Pons (tissue), 1 donor: ENCODE data around the gene GPR137C.
"Not testable (repeated sequence)": the region's sequence is repeated elsewhere in the genome, so short reads cannot be mapped to it uniquely, and the experiment has no call there.

Experiments
- DNase-seq: peaks from one replicate; pipeline ENCODE4 v3.0.0-alpha.2; 2016; ENCODE audit warnings: low spot score

GPR137C gene

DNA sequence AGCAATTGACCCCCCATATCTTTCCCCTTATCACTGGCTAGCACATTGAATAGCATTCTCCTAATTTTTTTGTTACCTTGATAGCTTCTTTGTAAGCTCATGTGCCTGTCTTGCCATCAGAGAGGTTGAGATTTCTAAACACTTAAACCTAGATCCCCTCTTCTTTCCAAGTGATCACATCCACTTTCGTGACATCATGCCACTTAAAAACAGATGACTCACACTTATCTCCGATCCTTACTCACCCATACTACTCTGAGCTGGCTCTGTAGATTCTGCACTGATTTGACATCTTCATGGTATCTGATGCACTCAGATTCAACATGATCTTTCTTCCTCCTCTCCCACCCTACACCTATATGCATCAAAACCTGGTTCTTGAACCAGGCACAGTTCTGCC is 10.5 kb downstream of the GPR137C start:
- no peak for DNase-seq

DNA sequence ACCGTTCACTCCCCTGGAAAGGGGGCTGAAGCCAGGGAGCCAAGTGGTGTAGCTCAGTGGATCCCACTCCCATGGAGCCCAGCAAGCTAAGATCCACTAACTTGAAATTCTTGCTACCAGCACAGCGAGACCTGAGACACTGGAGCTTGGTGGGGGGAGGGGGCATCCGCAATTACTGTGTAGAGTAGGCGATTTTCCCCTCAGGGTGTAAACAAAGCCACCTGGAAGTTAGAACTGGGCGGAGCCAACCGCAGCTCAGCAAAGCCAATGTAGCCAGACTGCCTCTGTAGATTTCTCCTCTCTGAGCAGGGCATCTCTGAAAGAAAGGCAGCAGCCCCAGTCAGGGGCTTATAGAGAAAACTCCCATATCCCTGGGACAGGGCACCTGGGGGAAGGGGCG is 15.8 kb downstream of the GPR137C start:
- not testable (repeated sequence) for DNase-seq

DNA sequence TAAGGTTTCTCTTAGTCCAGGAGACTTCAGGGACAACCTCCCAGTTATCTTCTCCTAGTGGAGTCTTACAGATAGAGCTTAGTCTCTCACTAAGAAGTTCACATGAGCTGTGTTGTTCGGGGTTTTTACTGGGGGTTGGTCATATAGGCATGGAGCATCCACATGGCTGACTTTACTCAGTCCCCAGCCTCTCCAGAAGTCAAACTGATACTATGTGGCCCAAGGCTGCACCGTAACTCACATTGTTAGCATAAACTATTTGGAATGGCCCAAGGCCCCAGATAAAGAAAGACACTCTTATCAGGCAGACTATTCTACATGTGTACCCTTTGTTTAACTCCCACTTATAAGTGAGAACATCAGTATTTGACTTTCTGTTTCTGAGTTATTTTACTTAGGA is 23.2 kb downstream of the GPR137C start:
- no peak for DNase-seq

DNA sequence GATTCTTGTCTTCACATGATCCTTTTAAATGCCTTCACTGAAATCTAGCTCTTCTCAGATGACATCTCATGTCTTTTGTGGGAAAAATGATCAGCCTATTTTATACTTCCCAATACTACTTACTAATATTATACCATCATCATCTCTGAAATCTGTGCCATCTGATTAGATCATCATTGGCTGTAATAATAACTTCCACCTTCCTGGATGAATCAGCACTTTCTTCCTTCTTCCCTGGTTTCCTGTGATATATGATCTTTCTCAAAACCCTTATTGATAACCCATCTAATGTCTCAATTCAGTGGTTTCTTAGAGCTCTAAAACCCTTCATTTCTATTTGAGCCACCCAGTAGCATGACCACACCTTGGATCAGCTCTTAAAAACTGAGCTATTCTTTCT is 30.9 kb downstream of the GPR137C start:
- no peak for DNase-seq

DNA sequence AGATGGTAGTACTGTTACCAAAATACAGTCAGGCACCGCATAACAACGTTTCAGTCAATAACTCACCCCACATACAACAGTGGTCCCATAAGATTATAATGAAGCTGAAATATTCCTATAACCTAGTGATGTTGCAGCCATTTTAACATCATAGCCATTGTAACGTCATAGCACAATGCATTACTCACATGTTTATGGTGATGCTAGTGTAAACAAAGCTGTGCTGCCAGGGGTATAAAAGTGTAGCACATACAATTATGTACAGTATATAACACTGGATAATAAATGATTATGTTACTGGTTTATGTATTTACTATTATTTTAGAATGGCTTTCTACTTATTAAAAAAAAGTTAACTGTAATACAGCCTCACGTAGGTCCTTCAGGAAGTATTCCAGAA is 37.0 kb downstream of the GPR137C start:
- DNase-seq, result no peak

DNA sequence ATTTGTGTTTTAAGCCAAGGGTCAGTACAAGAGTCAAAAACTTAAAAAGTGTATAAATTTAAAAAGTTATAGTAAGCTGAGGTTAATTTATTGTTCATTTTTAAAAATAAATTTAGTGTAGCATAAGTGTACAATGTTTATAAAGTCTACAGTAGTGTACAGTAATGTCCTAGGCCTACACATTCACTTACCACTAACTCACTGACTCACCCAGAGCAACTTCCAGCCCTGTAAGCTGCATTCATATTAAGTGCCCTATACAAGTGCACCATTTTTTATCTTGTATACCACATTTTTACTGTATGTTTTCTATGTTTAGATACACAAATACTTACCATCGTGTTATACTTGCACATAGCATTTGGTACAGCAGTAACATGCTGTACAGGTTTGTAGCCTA is 37.7 kb downstream of the GPR137C start:
- DNase-seq, result no peak

DNA sequence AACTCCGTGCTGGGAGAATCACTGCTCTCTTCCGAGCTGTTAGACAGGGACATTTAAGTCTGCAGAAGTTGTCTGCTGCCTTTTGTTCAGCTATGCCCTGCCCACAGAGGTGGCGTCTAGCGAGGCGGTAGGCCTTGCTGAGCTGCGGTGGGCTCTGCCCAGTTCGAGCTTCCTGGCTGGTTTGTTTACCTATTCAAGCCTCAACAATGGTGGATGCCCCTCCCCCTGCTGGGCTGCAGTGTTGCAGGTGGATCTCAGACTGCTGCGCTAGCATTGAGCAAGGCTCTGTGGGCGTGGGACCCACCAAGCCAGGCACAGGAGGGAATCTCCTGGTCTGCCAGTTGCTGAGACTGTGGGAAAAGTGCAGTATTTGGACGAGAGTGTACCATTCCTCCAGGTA is 43.7 kb downstream of the GPR137C start:
- no peak for DNase-seq

DNA sequence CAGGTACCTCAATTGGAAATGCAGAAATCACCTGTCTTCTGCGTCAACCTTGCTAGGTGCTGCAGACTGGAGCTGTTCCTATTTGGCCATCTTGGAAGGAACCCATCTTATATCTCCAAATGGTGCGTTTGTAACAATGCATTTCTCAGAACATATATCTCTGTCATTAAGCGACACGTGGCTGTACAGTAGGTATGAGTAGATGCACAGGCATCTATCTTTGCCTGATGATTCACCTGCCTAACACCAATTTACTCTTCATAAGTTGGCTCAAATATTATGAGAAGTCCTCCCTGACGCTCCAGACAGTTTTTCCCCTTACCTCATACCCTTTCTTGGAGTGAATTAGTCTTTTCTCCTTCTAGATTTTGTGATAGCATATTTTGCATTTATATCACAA is 44.2 kb downstream of the GPR137C start:
- DNase-seq, result no peak

DNA sequence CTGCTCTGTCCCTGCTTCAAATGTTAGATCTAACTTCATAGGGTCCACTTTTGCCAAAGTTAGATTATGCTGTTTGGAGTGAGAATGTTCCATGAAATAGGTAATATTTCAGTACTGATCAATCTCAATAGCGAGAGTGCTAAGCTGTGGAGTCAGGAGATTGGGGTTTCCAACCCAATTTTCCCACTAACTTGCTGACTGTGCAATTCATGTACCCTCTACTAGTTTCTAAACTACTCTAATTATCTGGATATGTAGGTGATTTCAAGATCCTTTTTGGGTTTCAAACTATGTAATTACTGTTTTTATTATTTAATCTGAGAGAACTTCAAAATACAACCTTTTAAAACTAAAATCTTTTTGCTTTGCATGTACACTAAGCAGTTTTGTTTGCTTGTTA is 45.9 kb downstream of the GPR137C start:
- no peak for DNase-seq

DNA sequence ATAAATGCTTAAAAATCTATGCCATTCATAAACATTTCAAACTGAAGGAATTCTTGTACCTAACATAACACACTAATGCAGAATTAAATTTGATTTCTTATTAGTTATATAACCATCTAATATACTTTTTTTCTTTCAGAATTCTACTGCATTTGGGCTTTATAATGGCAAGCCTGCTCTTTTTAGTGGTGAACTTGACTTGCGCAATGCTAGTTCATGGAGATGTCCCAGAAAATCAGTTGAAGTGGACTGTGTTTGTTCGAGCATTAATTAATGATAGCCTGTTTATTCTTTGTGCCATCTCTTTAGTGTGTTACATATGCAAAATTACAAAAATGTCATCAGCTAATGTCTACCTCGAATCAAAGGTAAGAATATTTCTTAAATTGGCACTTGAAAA is 47.3 kb downstream of the GPR137C start:
- no peak for DNase-seq

DNA sequence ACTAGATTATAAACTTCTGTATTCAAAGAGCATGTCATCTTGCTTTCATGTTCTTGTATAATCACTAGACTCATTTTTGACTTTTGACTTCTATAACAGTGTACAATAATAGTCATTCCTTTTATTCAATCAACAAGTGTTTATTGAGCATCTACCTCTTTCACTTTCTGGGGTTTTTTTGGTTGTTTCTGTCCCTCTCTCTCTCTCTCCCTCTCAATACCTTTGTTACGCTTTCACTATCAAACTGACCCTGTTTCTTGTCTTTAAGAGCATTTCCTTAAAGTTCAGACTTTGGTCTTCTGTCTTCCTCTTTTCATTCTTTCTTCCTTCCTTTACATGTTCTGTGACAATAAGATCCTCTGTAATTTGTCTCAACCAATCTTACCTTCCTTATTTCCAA is 49.5 kb downstream of the GPR137C start:
- DNase-seq, result no peak

DNA sequence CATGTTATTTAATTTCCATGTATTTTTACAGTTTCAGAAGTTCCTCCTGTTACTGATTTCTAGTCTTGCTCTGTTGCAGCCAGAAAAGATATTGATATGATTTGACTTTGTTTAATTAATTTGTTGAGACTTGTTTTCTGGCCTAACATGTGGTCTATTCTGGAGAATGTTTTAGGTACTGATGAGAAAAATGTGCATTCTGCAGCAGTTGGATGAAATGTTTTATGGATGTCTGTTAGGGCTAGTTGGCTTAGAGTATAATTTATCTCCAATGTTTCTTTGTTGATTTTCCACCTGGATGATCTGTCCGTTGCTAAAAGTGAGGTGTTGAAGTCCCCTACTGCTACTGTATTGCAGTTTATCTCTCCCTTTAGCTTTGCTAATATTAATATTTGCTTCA is 54.4 kb downstream of the GPR137C start:
- DNase-seq, result no peak

DNA sequence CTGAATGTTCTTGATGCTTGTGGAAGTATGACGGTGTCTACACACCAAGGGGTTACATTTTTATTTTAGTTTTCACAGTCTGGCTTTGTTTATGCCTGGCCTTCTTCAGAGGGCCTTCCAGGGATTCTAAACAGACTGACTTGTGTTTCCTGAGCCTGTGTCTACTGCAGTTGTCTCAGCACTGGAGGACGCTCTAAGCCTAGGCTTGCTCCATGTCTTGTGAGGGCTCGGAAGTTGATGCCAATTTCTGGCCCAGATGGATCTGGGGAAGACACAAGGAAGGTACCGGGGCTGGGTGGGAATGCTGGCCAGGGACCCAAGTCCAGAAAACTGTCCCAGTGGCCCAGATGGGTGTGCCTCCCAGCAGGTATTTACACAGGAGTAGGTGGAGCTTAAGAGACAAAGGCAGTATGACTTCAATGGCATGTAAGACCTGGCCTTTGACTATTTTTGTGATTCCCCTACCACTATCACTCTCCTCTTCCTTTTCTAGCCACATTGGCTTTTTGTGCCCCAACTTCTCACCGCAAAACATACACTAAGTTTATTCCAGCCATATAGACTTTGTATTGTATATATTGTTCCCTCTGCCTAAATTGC is 56.9 kb downstream of the GPR137C start:
- DNase-seq, result no peak

DNA sequence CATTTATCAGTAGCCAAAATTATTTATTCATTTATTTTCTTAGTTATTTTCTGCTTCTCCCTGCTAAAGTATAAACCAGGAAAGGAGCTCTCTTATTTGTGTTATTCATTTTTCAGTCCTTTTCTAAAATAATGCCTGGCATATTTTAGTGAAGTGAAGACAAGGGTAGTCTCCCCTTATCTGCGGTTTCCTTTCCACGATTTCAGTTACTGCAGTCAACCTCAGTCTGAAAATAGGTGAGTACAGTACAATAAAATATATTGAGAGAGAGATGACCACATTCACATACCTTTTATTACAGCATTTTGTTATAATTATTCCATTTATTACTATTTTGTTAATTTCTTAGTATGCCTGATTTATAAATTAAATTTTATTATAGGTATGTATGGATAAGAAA is 57.6 kb downstream of the GPR137C start:
- DNase-seq, result no peak

DNA sequence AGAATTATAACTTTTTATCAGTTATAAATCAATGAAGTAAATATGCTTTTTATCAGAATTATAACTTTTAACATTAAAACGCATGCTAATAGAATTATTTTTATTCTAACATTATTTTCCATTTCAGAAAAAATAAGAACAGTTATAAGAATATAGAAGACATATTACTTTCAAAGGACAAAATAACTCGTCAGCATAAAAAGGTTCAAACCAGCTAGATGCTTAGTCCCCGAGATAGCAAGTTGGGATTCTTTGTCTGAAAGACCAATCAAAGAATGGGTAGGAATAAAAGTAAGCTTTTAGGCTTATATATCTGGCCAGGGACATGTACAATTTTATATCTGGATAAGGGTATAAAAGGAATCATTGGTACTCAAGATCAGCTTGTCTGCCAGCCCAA is 66.0 kb downstream of the GPR137C start:
- no peak for DNase-seq

DNA sequence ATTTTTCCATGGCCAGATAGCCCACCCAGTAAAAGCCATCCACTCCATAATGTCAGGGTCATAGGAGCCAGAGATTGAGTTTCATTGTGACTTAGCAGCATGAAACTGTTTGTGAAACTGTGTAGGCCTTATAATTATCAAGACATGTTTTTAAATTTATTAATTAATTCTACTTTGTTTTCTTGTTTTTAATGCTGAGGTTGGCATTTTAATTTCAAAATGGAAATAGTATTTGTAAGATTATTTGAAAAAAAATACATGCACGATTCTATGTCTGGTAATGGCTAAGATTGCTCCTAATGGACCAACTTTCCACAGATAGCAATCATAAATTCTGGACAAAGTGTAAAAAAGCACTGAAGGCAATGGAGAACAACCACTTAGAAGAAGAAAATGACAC is 67.1 kb downstream of the GPR137C start:
- DNase-seq, result no peak

DNA sequence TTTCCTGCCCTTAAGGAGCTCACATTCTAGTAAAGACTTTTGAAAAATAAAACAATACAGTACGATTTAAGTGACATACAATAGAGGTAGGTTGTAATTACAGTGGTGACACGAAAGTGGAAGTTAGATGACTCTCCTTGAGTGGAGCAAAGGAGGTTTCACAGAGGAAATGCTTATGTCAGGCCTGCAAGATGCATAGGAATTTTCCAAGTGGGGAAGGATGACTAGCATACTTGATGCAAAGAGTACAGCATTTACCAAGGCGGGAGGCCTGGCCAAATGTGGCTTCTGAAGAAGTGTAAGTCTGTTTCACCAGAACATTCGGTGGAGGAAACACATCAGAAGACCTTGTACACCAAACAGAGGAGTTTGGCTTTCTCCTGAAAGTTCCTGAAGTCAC is 87.5 kb downstream of the GPR137C start:
- no peak for DNase-seq

DNA sequence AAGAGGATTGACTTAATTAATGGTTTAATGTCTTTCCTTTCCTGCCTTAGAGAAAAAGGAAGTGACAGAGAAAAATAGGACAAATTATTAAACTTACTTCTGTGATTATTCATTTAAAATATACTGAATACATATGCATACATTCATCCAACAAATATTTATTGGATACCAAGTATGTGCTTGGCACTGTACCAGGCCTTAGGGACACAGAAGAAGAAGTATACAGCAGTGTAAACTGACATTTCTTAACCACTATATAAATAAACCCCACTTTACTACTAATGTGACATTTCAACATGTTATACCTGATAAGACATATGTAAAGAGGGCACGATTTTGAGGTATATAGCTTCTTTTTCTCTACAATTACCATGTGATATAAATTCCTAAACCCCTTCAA is 89.1 kb downstream of the GPR137C start:
- DNase-seq, result no peak

DNA sequence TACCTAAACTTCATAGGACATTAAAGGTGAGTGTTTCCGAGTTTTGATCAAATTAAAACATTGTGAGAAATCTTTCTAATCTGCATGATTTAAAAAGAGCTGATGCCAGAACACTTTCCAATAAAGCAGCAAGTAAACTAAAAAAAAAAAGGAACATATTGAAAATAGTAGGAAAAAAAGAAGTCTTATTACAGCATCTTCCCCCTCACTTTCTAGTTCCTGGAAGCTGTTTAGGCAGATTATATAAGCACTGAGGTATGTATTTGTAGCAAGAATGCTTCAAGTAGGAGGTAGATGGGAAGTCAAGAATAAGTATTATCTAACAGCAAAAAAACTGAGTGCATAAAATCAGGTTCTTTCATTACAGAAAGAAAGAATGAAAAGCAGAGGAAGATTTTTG is 96.9 kb downstream of the GPR137C start:
- DNase-seq, result no peak

DNA sequence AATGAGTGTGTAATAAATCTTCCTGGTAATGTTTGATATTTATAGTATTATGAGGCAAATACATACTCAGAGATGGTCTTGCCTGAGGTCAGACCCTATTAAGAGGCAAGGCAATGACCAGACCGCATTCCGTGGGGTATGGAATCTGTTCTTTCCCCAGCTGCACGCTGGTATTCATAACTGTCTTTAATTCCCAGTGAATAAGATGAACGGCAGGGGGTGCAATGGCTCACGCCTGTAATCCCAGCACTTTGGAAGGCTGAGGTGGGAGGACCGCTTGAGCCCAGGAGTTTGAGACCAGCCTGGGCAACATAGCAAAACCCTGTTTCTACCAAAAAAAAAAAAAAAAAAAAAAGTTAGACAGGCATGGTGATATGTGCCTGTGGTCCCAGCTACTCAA is 98.1 kb downstream of the GPR137C start:
- no peak for DNase-seq

DNA sequence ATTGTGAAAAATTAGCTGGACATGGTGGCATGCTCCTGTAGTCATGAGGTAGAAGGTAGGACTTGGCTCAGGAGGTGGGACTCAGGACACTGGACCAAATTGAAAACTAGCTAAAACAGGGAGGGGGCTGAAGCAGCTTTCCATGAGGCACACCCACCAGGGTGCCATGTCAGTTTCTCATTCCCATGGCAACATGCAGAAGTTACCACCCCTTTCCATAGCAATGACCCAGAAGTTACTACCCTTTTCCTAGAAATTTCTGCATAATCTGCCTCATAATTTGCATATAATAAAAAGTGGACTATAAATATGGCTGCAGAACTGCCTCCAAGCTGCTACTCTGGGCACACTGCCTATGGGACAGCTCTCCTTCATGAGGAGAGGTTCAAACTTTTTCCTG is 104.3 kb downstream of the GPR137C start:
- no peak for DNase-seq

DNA sequence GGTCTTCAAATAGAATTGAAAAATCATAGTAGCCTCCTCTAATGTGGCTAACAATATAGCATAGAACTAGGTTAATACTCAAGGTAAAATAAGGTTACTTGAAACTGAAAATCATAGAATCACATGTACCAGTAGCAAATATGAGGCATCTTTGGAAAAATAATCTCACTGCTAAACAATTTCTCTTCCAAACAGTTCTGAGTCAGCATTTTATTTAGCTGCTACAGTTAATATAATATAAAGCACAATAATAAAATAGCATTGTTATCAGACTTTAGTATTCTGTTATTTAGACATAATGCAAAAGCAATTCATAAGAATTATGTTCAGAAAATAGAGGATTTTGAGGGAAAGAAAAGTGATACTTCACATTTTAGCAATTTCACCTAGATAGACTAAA is 107.7 kb downstream of the GPR137C start:
- DNase-seq, result no peak

DNA sequence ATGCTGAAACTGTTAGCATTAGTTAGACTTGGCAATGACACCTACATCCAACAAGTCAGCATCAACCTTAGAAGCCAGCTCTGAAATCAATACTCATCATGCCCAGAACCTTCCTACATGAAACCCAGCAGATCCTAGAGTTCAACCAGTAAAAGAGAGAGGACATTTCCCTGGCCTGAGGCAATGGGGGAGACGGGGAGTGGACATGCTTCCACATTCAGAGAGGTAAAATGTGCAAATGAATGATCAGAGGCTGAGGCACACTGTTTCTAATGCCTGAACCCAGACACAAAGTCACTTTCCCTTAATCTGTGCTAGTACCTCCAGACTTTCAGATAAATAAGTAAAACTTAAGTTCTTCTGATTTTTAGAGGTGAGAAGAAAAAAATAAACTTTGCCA is 108.2 kb downstream of the GPR137C start:
- DNase-seq, result no peak

DNA sequence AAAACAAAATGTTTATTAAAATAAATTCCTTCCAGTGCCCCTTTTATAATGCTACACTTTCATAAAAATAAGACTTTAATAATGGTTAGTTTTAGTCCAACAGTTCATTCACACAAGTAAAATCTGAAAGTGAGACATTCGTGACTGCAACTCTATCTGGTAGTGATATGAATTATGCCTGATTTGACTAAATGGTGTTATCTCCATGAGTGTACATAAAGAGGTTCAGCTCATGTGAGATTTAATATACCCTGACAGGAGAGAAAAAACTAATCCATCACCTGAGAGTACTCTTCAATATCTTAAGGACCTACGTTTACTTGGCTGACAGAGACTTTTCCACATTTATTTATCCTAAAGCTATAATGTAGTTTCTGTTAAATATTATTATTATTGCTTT is 108.7 kb downstream of the GPR137C start:
- no peak for DNase-seq

DNA sequence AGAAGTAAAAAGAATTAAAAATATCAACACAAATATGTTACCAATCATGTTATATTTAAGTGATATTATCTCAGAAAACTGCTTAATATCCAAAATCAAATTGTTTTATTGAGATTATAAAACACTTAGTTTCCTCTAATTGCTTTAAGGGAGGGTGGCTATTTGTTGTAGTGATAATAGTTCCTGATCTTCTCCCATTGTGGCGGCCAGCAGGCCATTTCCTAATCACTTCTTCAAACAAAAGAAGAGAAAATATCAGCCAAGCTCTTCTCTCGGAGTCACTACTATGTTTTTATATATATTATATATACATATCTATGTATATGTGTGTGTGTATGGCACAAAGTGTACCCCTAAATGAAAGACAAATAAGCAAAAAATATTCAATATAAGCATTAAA is 111.2 kb downstream of the GPR137C start:
- no peak for DNase-seq
